Right lobe of liver (tissue), 4 donors: Measurements from ENCODE around the gene PPP6C.

Experiments used
- CTCF ChIP-seq, 4 donors: fragments of 200-600 bp in 3 of 4; fragments of 450-650 bp in 1 of 4; IDR thresholded peaks; one replicate each; pipeline versions ENCODE4 v1.5.1 to v1.8.0; 2016 to 2022; ENCODE audit warnings: antibody characterized with exemption in 4 of 4, mild to moderate bottlenecking in 2 of 4
- POLR2A ChIP-seq: fragments of 450-650 bp; IDR thresholded peaks from one replicate; pipeline ENCODE4 v1.6.1; 2017; ENCODE audit warnings: antibody characterized with exemption, mild to moderate bottlenecking
- donor health status: DM: no; HTN: no; CAD: no.
- donor health status: DM: no; HTN: no; CAD: no.
- donor health status: DM: no; HTN: yes; CAD: no.

DNA sequence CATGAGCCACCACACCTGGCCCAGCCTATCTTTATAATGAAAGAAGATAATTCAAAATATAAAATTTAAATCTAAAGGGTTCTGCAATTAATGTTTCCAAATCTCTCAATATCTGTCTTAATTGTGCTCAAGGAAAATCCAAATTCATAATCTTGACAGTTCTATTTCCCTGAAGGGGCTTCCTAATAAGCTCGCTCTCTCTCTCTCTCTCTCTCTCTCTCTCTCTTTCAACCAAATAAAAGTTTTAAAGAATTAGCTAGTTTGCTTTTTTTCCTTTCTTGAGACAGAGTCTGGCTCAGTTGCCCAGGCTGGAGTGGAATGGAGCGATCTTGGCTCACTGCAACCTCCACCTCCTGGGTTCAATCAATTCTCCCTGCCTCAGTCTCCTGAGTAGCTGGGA lies 33.1 kb downstream of the PPP6C start:
- no peak for TF ChIP-seq CTCF (IDR thresholded peaks at IDR 0.05)
- no peak for TF ChIP-seq POLR2A
